Medulla oblongata (tissue), 1 donor: ENCODE measurements around the gene TGFBRAP1.

ENCODE experiments used
- DNase-seq: peaks from one replicate; pipeline ENCODE4 v3.0.0-alpha.2; 2015; ENCODE audit errors: extremely low spot score

Gene TGFBRAP1

GRCh38 chr2:105329561-105330495 is at the start of gene TGFBRAP1:
TSS of gene TGFBRAP1 (minus strand) at chr2:105329735. CDS start at chr2:105308301, 21,434 bp downstream.
- peak; percentile 53 for DNase-seq

- DNase-seq: no peak
These were observed 49.4 kb upstream of the TGFBRAP1 start for GRCh38 chr2:105378921-105379383.

GRCh38 chr2:105378276-105378840 is 48.8 kb upstream of the TGFBRAP1 start:
- DNase-seq: no peak

- DNase-seq: no peak
These were observed 48.3 kb upstream of the TGFBRAP1 start for GRCh38 chr2:105377871-105378270.

GRCh38 chr2:105376789-105377240 is 47.3 kb upstream of the TGFBRAP1 start:
- DNase-seq: no peak

GRCh38 chr2:105376010-105376409 is 46.5 kb upstream of the TGFBRAP1 start:
- DNase-seq: no peak

- DNase-seq: no peak
These were observed 45.5 kb upstream of the TGFBRAP1 start for GRCh38 chr2:105375001-105375561.

GRCh38 chr2:105373895-105374401 is 44.4 kb upstream of the TGFBRAP1 start:
- no peak for DNase-seq

GRCh38 chr2:105373344-105373781 is 43.8 kb upstream of the TGFBRAP1 start:
- DNase-seq: peak; percentile 54

- DNase-seq: no peak
These were observed 42.3 kb upstream of the TGFBRAP1 start for GRCh38 chr2:105371810-105372209.

GRCh38 chr2:105371156-105371555 is 41.6 kb upstream of the TGFBRAP1 start:
- DNase-seq: no peak

GRCh38 chr2:105369777-105370690 is 40.5 kb upstream of the TGFBRAP1 start:
- peak; percentile 86 for DNase-seq

- DNase-seq: no peak
These were observed 39.3 kb upstream of the TGFBRAP1 start for GRCh38 chr2:105368759-105369408.

- no peak for DNase-seq
These were observed 35.7 kb upstream of the TGFBRAP1 start for GRCh38 chr2:105365206-105365605.

- no peak for DNase-seq
These were observed 35.1 kb upstream of the TGFBRAP1 start for GRCh38 chr2:105364436-105365139.

- DNase-seq: no peak
These were observed 33.5 kb upstream of the TGFBRAP1 start for GRCh38 chr2:105362862-105363591.

- DNase-seq: no peak
These were observed 31.8 kb upstream of the TGFBRAP1 start for GRCh38 chr2:105361102-105361889.

GRCh38 chr2:105358593-105358992 is 29.1 kb upstream of the TGFBRAP1 start:
- no peak for DNase-seq
